IMR-90 (cell line): ENCODE results near the gene ITPR3. TPM values are rescaled to one million over a fixed set of nuclear protein-coding genes. Genes with fewer than 3 reads are reported as not detected.

Source experiments
- ATAC-seq: fragments of 200-7000 bp; cut with Tn5 transposase; 2 replicates; pipeline ENCODE4 v1.9.1; 2020; ENCODE audit warnings: low read depth, mild to moderate bottlenecking, moderate library complexity
- BruUV-seq: library from RNA; stranded (reverse); fragments of 400-500 nt; replicated peaks from 2 replicates; lab custom pipeline; 2021; lab: Mats Ljungman, UMichigan
- CTCF ChIA-PET: fragments of 300-600 bp; formaldehyde crosslinking; extraction: SDS; loops from one replicate; lab custom pipeline; 2021; ENCODE audit warnings: antibody characterized with exemption; lab: Yijun Ruan, JAX
- POLR2A ChIA-PET: fragments of 300-600 bp; sonication (Branson Sonifier 250); formaldehyde crosslinking; loops from one replicate; lab custom pipeline; 2022; ENCODE audit warnings: antibody characterized with exemption; ENCODE audit not compliant: unreplicated experiment; lab: Charles Lee
- DNase-seq: peaks from one replicate; pipeline ENCODE4 v3.0.0; 2013
- H2AFZ ChIP-seq: replicated peaks from 2 replicates; pipeline ENCODE3; 2013; ENCODE audit warnings: low read length, mild to moderate bottlenecking; ENCODE audit not compliant: poor library complexity
- H2AK5ac ChIP-seq: 2 replicates; pipeline ENCODE4 v1.6.1; 2013; ENCODE audit warnings: low read depth, low read length, inconsistent platforms
- H2AK9ac ChIP-seq: replicated peaks from 2 replicates; pipeline ENCODE3; 2013; ENCODE audit warnings: mild to moderate bottlenecking, low read depth, low read length, moderate library complexity; ENCODE audit not compliant: poor library complexity
- H2BK120ac ChIP-seq: 2 replicates; pipeline ENCODE4 v1.6.1; 2013; ENCODE audit warnings: low read depth, low read length, inconsistent platforms
- H2BK15ac ChIP-seq: 3 replicates; pipeline ENCODE4 v1.6.1; 2013; ENCODE audit warnings: low read depth, low read length, inconsistent platforms
- H2BK20ac ChIP-seq: 2 replicates; pipeline ENCODE4 v1.6.1; 2013; ENCODE audit warnings: low read depth, mild to moderate bottlenecking, inconsistent platforms, low read length, moderate library complexity
- H2BK5ac ChIP-seq: 2 replicates; pipeline ENCODE4 v1.6.1; 2013; ENCODE audit warnings: mild to moderate bottlenecking, low read depth, low read length, inconsistent platforms; ENCODE audit not compliant: poor library complexity, severe bottlenecking
- H3K14ac ChIP-seq: replicated peaks from 2 replicates; pipeline ENCODE4 v1.6.1; 2013; ENCODE audit warnings: low read depth, low read length, inconsistent platforms
- H3K18ac ChIP-seq: 2 replicates; pipeline ENCODE4 v1.6.1; 2013; ENCODE audit warnings: low read depth, low read length, control low read depth
- H3K23ac ChIP-seq: 2 replicates; pipeline ENCODE4 v1.6.1; 2013; ENCODE audit warnings: low read depth, low read length, inconsistent platforms
- H3K27ac ChIP-seq: 2 replicates; pipeline ENCODE4 v1.5.1; 2013; ENCODE audit warnings: mild to moderate bottlenecking, control low read depth, low read length; ENCODE audit not compliant: insufficient read depth
- H3K27me3 ChIP-seq: 2 replicates; pipeline ENCODE4 v1.6.1; 2013; ENCODE audit warnings: low read length; ENCODE audit not compliant: control insufficient read depth, insufficient read depth
- H3K36me3 ChIP-seq: 2 replicates; pipeline ENCODE4 v1.6.1; 2013; ENCODE audit warnings: low read length, mixed read lengths; ENCODE audit not compliant: control insufficient read depth, insufficient read depth
- H3K4ac ChIP-seq: 2 replicates; pipeline ENCODE4 v1.6.1; 2013; ENCODE audit warnings: low read depth, low read length, inconsistent platforms
- H3K4me1 ChIP-seq: 2 replicates; pipeline ENCODE4 v1.6.1; 2013; ENCODE audit warnings: low read length, mixed read lengths; ENCODE audit not compliant: control insufficient read depth, insufficient read depth
- H3K4me2 ChIP-seq: 2 replicates; pipeline ENCODE4 v1.6.1; 2013; ENCODE audit warnings: low read depth, mild to moderate bottlenecking, control low read depth, low read length, moderate library complexity
- H3K4me3 ChIP-seq: 2 replicates; pipeline ENCODE4 v1.5.1; 2013; ENCODE audit warnings: low read depth, mild to moderate bottlenecking, control low read depth, low read length, moderate library complexity; ENCODE audit not compliant: insufficient read depth
- H3K56ac ChIP-seq: 2 replicates; pipeline ENCODE4 v1.6.1; 2013; ENCODE audit warnings: low read length, inconsistent platforms; ENCODE audit not compliant: insufficient read depth; ENCODE audit errors: extremely low read depth
- H3K79me1 ChIP-seq, 2 experiments: 2 replicates each; pipeline ENCODE4 v1.6.1; 2013; ENCODE audit warnings: low read length in 2 of 2, inconsistent platforms in 1 of 2, low read depth in 1 of 2
- H3K9ac ChIP-seq: 2 replicates; pipeline ENCODE4 v1.6.1; 2013; ENCODE audit warnings: low read depth, low read length, control low read depth
- H3K9me1 ChIP-seq: 2 replicates; pipeline ENCODE4 v1.6.1; 2013; ENCODE audit warnings: low read length, inconsistent platforms; ENCODE audit not compliant: insufficient read depth
- H3K9me3 ChIP-seq: 2 replicates; pipeline ENCODE4 v1.6.1; 2013; ENCODE audit warnings: low read length; ENCODE audit not compliant: control insufficient read depth, insufficient read depth
- H4K20me1 ChIP-seq: 2 replicates; pipeline ENCODE4 v1.6.1; 2013; ENCODE audit warnings: low read length, inconsistent platforms; ENCODE audit not compliant: insufficient read depth
- H4K5ac ChIP-seq: 2 replicates; pipeline ENCODE4 v1.6.1; 2013; ENCODE audit warnings: mild to moderate bottlenecking, low read depth, low read length, control low read depth
- H4K8ac ChIP-seq, 2 experiments: 2 replicates each; pipeline ENCODE4 v1.6.1; 2013; ENCODE audit warnings: low read depth in 2 of 2, low read length in 2 of 2, control low read depth in 1 of 2, inconsistent platforms in 1 of 2
- H4K91ac ChIP-seq: 2 replicates; pipeline ENCODE4 v1.6.1; 2013; ENCODE audit warnings: low read depth, low read length, inconsistent platforms; ENCODE audit not compliant: insufficient read depth
- BHLHE40 ChIP-seq: fragments of 150-350 bp; IDR thresholded peaks from 2 replicates; pipeline ENCODE4 v1.6.1; 2016; ENCODE audit warnings: mild to moderate bottlenecking, low read depth, low read length
- CEBPB ChIP-seq: IDR thresholded peaks from 2 replicates; pipeline ENCODE4 v1.6.1; 2012; ENCODE audit warnings: low read depth, low read length, improper control_type of control experiment
- CHD1 ChIP-seq: IDR thresholded peaks from 2 replicates; pipeline ENCODE4 v1.6.1; 2012; ENCODE audit warnings: low read depth, low read length, improper control_type of control experiment
- FOS ChIP-seq: fragments of 150-350 bp; IDR thresholded peaks from 2 replicates; pipeline ENCODE4 v1.6.1; 2016; ENCODE audit warnings: low read depth, low read length
- MAFK ChIP-seq: IDR thresholded peaks from 2 replicates; pipeline ENCODE4 v1.6.1; 2012; ENCODE audit warnings: low read depth, low read length, improper control_type of control experiment
- MAZ ChIP-seq: IDR thresholded peaks from 2 replicates; pipeline ENCODE4 v1.6.1; 2012; ENCODE audit warnings: low read depth, mild to moderate bottlenecking, low read length, improper control_type of control experiment, moderate library complexity, borderline replicate concordance
- MXI1 ChIP-seq: IDR thresholded peaks from 2 replicates; pipeline ENCODE4 v1.6.1; 2012; ENCODE audit warnings: low read depth, mild to moderate bottlenecking, low read length, moderate library complexity, borderline replicate concordance
- NFE2L2 ChIP-seq: fragments of 150-350 bp; IDR thresholded peaks from 2 replicates; pipeline ENCODE4 v1.6.1; 2016; ENCODE audit warnings: low read depth, mild to moderate bottlenecking, low read length
- POLR2A ChIP-seq: IDR thresholded peaks from 2 replicates; pipeline ENCODE4 v1.6.1; 2012; ENCODE audit warnings: mild to moderate bottlenecking, low read depth, low read length
- RAD21 ChIP-seq: IDR thresholded peaks from 2 replicates; pipeline ENCODE4 v1.6.1; 2012; ENCODE audit warnings: low read length, improper control_type of control experiment
- RCOR1 ChIP-seq: IDR thresholded peaks from 2 replicates; pipeline ENCODE4 v1.6.1; 2012; ENCODE audit warnings: mild to moderate bottlenecking, low read length, improper control_type of control experiment; ENCODE audit not compliant: insufficient replicate concordance
- RFX5 ChIP-seq: IDR thresholded peaks from 2 replicates; pipeline ENCODE4 v1.8.0; 2012; ENCODE audit warnings: low read depth, mild to moderate bottlenecking, low read length, moderate library complexity
- SMC3 ChIP-seq: fragments of 150-350 bp; IDR thresholded peaks from 2 replicates; pipeline ENCODE4 v1.6.1; 2016; ENCODE audit warnings: low read depth, mild to moderate bottlenecking, antibody characterized with exemption, low read length, moderate library complexity
- WGBS, 2 experiments: methylation state at CpG; one replicate each; pipeline versions ENCODE4 v1.1.5 to v1.1.7; 2013; ENCODE audit warnings: missing lambda C conversion rate in 2 of 2; ENCODE audit not compliant: insufficient read length in 1 of 2; ENCODE audit errors: extremely low coverage in 2 of 2; 5-methylcytosine and 5-hydroxymethylcytosine counted together
- dilution Hi-C: fragments of 300-500 bp; cut with HindIII; formaldehyde crosslinking; loops from one replicate; pipeline ENCODE4 v1.14.3; 2018; ENCODE audit warnings: low sequenced_read_pairs; ENCODE audit not compliant: unreplicated experiment
- in situ Hi-C: fragments of 300-500 bp; cut with MboI; formaldehyde crosslinking; loops from 3 replicates; pipeline ENCODE4 v1.14.3; 2019; ENCODE audit warnings: low sequenced_read_pairs, inconsistent platforms, mixed read lengths
- intact Hi-C: fragments of 100-400 bp; cut with micrococcal nuclease; formaldehyde crosslinking; loops from 2 replicates; pipeline ENCODE4 v1.10.0; 2022
- polyA plus RNA-seq, 3 experiments: library from polyadenylated mRNA; depleted of rRNA; stranded (reverse); fragments of >200 nt; gene quantifications; 2 replicates each; pipeline ENCODE4 v1.2.3, GENCODE V29; 2012; ENCODE audit warnings: low replicate concordance in 1 of 3
- total RNA-seq: library from RNA; depleted of rRNA; stranded (reverse); fragments of >200 nt; gene quantifications from 2 replicates; pipeline ENCODE4 v1.2.3, GENCODE V29; 2012
- TF ChIP-seq, protein P1 (sequence below): fragments of 150-350 bp; IDR thresholded peaks from 2 replicates; pipeline ENCODE4 v1.6.1; 2016; ENCODE audit warnings: low read depth, mild to moderate bottlenecking, low read length, moderate library complexity, borderline replicate concordance
- TF ChIP-seq, protein P2 (sequence below): fragments of 150-350 bp; IDR thresholded peaks from 2 replicates; pipeline ENCODE4 v1.6.1; 2017; ENCODE audit warnings: mild to moderate bottlenecking, antibody characterized with exemption, low read length, low read depth
- TF ChIP-seq, protein P3 (sequence below): conservative IDR thresholded peaks from 2 replicates; pipeline ENCODE4 v1.5.1; 2012; ENCODE audit warnings: mild to moderate bottlenecking, low read depth, low read length, improper control_type of control experiment

The ITPR3 gene
- total and polyA plus RNA-seq, 2 of the 4 experiments (the other 2 are of a cell fraction) = 1.6 to 3.7 TPM

DNA sequence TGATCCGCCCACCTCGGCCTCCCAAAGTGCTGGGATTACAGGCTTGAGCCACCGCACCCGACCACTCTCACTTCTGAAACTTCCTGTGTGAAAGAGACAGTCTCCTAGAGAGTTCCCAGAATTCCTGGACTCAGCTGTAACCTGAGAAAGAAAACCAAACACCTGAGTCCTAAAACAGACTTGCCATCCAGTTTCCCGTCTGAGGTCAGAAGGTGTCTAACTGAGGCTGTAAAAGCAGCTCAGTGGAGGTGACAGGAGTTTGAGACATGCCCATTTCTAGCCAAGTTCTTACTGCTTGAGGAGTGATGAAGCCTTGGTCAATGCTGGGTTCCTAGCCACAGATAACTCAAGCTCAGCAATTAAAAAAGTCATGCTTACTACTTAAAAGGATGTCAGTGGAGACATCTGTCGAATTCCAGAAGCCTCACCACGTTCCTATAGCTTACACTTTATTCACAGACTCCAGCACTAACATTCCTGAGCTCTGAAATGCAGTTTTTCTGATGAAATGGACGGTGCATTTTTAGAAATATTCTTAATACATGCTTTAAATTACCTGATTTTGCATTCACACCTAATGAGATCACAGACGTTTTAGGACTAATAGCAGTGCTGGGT lies 84.3 kb downstream of the ITPR3 start:
- no peak overlapping the region for H2BK20ac ChIP-seq
- peaks cover 15 to 49% of the 10 kb centered on the region in 2 experiments for H3K79me1 ChIP-seq
- intact Hi-C loops (no loop called here), in situ Hi-C loops (loop anchor here (10.0 kb wide), 1 partner anchor 251 kb away; the partner anchor contains the start of gene ZBTB9), dilution Hi-C loops (no loop called here)
- no peak overlapping the region for H3K4me2 ChIP-seq
- H3K4ac ChIP-seq = no peak overlapping the region
- no peak overlapping the region for H3K18ac ChIP-seq
- H3K4me3 ChIP-seq = no peak overlapping the region
- H3K9me1 ChIP-seq = peaks cover 9% of the 10 kb centered on the region
- no peak overlapping the region for H3K9ac ChIP-seq
- DNase-seq (peak; percentile 33), ATAC-seq (peak; percentile 25; the same call in 1 of the 2 replicates)
- H3K14ac ChIP-seq = no peak overlapping the region
- no peak overlapping the region for H3K27ac ChIP-seq
- no peak overlapping the region for H2AFZ ChIP-seq
- no peaks in the 10 kb centered on the region for H4K20me1 ChIP-seq
- POLR2A ChIA-PET = interaction anchor here (1.0 kb wide), 1 partner anchor 34 kb away, joined by 3 read pairs; no protein-coding TSS in a partner anchor
- BruUV-seq = no TSS peak
- H4K8ac ChIP-seq = no peak overlapping the region
- H3K36me3 ChIP-seq = peaks cover 10% of the 10 kb centered on the region
- 73% methylated on average over 3 of the region's 9 CpGs; no CpG with 5 or more reads in 1 of the 2 experiments for WGBS, 2 experiments
- H3K27me3 ChIP-seq = no peaks in the 10 kb centered on the region
- H3K56ac ChIP-seq = no peak overlapping the region
- H2BK120ac ChIP-seq = no peak overlapping the region
- H3K23ac ChIP-seq = no peak overlapping the region
- H4K91ac ChIP-seq = no peak overlapping the region
- no peaks in the 10 kb centered on the region for H3K9me3 ChIP-seq
- H4K5ac ChIP-seq = no peak overlapping the region
- peaks cover 3% of the 10 kb centered on the region; the same call in 1 of the 2 replicates for H3K4me1 ChIP-seq
- H2BK5ac ChIP-seq = no peak overlapping the region
- no peak overlapping the region for H2AK5ac ChIP-seq
- H2BK15ac ChIP-seq = no peak overlapping the region
- no peak overlapping the region for H2AK9ac ChIP-seq
- CTCF ChIA-PET = no interaction called here
- no peak for TF ChIP-seq POLR2A
- TF ChIP-seq MAZ = no peak
- no peak for TF ChIP-seq NFE2L2
- TF ChIP-seq MAFK = no peak
- TF ChIP-seq FOS = no peak
- TF ChIP-seq RCOR1 = no peak
- TF ChIP-seq RAD21 = no peak
- TF ChIP-seq BHLHE40 = no peak
- no peak for TF ChIP-seq RFX5
- TF ChIP-seq, protein P1, sequence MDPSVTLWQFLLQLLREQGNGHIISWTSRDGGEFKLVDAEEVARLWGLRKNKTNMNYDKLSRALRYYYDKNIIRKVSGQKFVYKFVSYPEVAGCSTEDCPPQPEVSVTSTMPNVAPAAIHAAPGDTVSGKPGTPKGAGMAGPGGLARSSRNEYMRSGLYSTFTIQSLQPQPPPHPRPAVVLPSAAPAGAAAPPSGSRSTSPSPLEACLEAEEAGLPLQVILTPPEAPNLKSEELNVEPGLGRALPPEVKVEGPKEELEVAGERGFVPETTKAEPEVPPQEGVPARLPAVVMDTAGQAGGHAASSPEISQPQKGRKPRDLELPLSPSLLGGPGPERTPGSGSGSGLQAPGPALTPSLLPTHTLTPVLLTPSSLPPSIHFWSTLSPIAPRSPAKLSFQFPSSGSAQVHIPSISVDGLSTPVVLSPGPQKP = no peak
- TF ChIP-seq MXI1 = no peak
- no peak for TF ChIP-seq CEBPB
- TF ChIP-seq SMC3 = no peak
- TF ChIP-seq, protein P2, sequence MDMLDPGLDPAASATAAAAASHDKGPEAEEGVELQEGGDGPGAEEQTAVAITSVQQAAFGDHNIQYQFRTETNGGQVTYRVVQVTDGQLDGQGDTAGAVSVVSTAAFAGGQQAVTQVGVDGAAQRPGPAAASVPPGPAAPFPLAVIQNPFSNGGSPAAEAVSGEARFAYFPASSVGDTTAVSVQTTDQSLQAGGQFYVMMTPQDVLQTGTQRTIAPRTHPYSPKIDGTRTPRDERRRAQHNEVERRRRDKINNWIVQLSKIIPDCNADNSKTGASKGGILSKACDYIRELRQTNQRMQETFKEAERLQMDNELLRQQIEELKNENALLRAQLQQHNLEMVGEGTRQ = no peak
- TF ChIP-seq, protein P3, sequence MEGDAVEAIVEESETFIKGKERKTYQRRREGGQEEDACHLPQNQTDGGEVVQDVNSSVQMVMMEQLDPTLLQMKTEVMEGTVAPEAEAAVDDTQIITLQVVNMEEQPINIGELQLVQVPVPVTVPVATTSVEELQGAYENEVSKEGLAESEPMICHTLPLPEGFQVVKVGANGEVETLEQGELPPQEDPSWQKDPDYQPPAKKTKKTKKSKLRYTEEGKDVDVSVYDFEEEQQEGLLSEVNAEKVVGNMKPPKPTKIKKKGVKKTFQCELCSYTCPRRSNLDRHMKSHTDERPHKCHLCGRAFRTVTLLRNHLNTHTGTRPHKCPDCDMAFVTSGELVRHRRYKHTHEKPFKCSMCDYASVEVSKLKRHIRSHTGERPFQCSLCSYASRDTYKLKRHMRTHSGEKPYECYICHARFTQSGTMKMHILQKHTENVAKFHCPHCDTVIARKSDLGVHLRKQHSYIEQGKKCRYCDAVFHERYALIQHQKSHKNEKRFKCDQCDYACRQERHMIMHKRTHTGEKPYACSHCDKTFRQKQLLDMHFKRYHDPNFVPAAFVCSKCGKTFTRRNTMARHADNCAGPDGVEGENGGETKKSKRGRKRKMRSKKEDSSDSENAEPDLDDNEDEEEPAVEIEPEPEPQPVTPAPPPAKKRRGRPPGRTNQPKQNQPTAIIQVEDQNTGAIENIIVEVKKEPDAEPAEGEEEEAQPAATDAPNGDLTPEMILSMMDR = no peak
- no peak for TF ChIP-seq CHD1
